Stimulated activated CD4-positive, alpha-beta T cell treated with anti-CD3 and anti-CD28 coated beads, Interleukin-4, amount 100 ng/mL, for 1 hour (primary cell): ENCODE data around the gene TCF4.

Experiments used
- DNase-seq: peaks from one replicate; pipeline ENCODE4 v3.0.0-alpha.2; 2020

The TCF4 gene

DNA sequence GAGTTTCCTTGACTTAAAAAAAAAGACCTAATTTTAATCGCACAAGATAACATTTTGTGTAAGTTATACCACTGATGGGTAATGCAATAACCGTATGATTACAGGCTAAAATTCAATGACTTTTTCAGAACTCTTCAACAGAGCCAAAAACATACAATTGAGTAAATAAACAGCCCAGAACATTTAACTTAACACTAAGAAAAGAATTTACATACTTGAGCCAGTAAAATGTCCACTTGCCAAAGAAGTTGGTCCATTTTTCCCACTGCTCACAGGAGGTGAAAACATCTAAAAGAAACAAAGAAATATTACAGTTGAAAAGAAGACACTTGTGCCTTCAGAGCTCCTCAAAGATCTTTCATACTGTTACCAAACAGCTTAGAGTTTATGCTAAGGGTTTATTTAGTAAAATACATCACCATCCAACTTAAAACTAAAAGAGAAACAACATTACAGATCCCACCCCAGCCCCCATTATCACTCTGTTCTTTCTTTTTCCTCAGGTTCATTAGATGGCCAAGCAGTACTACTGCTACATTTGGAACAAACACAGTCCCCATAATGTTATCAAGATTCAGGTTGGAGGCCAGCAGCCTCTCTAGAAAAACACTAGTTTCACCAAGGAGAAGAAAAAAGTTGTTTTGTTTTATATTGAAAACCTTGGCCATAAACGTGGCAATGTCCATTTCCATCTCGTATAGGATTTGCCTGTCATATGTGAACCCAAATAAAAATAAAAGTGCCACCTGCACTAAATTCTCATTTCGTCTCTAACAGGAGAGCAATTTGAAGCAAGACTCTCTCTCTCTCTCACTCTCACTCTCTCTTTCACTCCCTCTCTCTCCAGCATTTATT lies 2.7 kb downstream of the TCF4 start:
- DNase-seq: no peak

DNA sequence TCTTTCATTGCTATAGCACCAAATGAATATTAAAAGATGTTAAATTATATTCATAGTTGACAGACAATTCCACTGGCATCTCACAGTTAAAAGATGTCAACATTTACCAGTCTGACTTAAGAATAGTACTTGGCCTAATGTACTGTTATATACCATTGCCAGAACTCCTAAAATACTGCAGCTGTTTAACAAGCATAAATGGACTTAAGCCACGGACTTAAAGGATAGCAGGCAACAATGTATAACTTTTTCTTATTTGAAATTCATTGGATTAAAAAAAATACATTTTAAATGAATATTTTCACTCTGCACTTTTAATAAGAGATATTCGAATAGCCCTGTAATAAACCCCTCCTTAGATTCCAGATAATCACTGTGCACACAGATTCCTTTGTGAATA lies 3.8 kb downstream of the TCF4 start:
- no peak for DNase-seq

DNA sequence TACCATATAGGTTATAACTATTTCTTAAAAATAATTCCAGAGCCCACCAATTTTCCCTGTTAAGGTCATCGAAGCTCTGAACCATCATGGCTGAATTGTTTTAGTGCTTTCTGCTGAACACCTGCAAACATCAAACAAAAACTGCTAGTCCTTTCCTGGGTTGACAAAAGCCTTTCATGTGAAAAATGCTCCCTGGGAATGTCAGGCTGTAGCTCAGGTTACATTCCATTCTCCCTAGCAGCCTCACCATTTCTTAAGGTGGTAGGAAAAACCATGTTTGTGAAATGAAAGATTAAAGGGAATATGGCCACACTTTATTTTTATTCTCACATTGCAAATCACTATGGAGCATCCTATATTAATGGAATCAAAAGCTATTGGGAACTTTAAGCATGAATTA lies 5.7 kb downstream of the TCF4 start:
- DNase-seq: no peak

DNA sequence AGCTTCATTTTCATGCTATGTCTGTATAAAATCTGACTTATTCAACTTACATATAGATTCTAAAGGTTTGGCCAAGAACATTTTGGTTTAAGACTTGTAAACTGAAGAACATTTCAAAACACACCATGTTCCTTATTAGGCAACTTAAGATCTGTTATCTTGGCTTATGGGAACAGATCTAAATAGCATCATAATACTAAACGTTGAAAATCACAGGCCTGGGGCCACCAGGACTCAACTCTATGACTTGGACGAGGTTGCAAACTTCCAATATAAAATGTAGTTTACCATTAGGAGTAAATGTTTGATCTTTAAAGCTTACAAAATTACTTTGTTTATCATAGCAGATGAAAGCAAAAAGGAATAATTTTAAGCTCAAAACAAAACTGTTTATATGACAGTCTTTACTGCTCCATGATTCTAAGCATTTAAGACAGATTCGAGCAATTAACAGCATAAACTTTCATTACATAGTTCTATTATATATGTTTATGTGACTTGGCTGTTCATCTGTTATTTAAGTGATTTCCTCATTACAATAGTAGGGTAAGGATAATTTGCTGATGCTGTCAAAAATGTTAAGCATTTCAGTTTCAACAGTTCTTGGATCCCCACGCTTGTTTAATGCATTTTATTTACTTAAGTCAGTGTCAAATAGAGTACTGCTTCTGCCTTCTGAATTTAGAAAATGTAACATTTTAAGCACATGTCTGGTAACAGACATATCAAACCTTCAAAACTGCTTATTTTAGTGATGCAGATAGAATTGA lies 8.3 kb downstream of the TCF4 start:
- no peak for DNase-seq

DNA sequence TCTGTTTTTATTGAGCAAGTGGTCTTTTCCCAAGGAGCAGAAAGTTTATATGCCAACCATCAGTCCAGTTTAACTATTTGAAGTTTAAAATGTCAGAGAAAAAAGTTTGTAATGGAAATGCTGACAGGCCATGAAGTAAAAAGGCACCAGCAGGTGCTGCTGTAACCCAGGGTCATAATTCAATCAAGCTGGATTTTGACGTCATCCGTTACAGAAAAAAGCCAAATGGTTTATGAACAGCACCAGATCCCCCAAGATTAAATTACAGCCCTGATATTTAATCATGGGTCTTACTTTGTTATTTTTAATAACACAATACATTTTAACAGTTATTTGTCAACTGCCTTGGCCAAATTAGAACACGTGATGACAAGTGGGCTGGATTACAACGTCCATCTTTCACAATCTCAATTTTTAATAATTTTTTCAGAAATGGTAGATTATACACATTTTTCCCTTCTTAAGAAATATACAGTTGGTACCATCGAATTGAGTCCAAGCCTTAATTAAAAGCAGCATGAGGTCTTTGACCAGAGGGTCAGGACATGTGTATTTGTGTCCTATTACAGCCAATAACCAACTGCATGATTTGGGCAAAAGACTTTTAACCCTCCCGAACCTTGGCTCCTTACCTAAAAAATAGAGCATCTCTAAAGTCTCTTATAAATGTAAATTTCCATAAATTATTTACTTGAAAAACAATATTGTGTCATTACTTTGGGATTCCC lies 10.0 kb downstream of the TCF4 start:
- no peak for DNase-seq

DNA sequence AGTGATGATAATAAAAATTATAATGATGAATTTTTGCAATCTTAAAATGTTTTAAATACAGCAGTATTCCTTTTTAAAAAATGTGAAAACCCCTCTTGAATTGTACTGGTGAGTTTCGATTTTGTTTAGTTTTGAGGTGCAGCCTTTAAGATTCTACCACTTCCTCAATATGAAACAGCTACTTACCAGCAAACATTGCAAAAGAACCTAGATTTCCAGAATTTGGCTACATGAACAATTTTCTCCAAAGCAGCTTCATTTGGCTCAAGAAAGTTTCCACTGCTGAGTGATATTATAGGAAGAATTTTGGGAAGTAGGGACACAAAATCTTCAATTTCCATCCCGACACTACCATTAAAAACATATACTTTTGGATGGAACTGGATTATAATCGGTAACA lies 12.0 kb downstream of the TCF4 start:
- no peak for DNase-seq

DNA sequence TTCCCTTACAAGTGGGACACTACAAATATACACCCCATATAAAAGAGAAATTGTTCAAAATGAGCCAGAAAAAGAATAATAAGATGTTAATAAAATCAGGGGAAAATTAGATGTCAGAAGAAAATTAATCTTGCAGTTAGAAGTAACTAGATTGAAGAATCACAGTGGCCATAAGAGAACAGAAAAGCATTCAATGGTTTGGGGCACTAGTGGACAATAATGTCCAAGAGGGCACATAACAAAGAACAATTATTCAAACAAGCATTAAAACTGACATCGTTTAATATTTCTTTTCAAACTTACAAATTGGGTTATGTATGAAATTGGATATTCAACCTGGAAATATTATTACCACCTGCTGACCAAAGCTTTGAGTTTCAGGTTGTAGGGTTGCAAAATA lies 12.9 kb downstream of the TCF4 start:
- DNase-seq: no peak

DNA sequence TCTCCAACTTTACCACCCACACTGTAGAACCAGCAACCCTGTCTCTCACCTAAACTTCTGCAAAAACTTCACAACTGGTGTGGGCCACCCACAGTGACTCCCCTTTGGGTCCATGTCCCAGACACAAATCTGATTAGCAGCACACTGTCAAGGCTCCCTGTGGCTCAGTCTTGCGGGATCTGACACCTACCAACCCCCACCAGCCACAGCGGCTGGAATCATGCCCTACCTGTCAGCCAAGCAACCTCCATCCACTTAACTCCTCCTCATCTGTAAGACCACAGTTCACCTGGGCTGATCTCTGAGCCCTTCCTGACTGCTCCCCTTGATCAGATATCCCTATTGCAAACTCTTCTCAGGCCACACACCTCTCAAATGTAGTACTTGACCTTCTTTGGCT lies 14.6 kb downstream of the TCF4 start:
- no peak for DNase-seq

DNA sequence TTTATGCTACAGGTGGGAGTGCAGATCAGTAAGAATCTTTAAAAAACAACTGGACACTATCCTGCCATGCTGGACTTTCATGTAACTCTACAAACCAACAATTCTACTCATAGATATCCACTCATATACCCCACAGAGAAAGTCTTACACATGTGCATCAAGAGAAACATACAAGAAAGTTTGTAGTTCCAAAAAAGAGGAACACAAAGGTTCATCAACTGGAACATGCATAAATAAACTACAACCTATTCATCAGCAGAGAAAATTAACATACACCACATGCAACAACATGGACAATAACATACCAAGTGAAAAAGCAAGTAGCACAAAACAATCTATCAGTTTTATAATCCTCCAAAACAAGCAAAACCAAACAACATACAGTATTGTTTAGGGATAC lies 17.0 kb downstream of the TCF4 start:
- no peak for DNase-seq

DNA sequence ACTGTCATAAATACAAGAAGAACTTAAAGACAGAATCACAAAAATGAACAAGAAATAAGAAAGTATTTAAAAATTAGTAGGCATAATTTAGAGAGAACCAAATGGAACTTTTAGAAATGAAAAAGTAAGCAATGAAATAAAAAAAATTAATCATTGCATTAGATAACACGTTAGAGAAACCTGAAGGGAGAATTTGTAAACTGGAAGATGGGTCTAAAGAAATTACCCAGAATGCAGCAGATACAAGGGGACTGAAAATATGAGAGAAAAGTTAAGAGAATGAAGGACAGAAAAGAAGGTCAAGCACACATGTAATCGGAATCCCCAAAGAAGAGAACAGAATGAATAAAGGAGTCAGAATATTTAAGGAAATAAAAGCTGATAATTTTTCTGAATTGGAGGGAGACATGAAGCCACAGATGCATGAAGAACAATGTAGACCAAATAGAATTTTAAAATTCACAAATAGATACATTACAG lies 21.5 kb downstream of the TCF4 start:
- no peak for DNase-seq

DNA sequence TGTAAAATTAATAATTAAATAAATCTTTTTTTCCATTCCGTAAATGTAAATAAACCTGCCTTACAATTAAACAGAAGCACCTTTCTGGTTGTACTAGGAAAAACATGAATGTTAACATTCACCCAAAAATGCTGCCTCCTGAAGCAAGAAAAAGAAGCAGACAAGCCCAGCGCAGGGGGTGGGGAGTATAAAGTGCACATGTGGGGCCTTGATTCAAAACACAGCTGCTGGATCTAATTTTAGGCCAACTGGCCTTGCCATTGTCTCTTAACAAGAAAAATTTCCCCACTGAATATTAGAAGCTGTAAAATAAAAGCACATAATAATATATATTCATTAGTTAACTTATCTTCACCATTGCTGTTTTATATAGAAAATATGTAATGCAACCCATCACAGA lies 28.3 kb downstream of the TCF4 start:
- no peak for DNase-seq

DNA sequence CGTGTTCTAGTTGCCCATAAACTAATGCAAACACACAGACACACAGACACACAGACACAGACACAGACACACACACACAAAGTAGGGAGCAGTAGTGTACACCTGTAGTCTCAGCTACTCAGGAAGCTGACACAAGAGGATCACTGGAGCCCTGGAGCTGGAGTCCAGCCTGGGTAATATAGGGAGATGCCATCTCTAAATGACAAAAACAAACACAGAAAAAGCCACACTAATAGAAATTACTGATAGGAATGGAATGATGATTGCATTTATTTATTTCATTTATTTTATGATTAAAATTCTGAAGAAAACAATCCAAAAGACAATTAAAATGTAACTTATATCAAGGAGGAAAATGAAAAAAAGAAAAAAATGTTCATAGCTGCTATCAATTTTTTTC lies 30.8 kb downstream of the TCF4 start:
- no peak for DNase-seq

DNA sequence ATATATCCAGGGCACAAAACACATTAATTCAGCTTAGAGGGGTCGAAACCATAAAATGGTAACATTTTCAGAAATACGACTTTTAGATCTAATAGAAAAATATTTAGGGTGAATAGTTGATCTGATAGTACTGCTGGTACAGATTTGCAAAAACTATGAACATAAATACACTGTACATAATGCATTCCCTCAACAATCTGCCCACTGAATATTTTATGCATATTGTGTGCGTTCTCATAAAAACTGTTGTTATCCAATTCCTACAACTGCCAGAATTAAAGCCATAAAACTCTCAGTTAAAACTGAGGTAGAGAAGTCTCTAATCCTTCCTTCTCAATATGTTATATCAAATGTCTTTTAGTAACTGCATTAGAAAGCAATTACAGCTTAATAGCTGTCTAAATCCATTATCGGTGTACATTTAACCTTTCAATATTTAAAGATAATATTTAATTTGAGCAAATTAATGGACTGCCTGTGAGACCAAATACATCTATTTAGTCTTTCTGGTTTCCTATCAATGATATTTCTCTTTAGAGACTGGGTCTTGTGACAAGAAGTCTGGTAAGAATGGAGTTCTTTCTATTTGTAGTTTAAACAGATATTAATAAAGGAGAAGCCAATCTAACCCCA lies 32.5 kb downstream of the TCF4 start:
- no peak for DNase-seq

DNA sequence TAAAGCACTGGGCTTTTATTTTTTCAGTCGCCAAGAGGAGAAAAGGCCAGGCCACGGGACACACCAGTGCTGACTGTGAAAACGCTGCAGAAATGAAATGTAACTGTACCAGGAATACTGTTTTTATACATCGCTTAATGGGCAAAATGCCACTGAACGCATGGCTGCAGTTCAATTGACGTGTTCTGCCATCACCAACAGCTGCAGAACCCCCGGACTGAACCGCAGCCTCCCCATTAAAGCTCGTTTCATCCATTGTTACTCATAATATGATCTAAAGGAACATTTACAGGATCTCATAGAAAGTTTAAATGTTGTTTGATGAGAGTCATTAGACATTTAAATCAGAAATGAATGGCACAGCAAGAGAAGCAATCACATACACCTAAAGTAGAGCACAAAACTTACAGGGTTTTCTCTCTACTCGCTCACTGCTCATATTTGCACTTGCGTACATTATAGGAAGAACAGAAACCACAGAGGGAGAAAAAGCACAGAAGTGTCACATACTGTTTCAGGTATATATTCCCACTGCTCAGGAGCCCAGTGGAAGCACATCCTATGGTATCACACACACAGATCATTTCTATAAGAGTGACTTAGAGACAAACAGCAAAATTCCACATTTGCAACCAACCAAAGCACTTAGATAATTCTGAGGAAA lies 35.3 kb downstream of the TCF4 start:
- no peak for DNase-seq

DNA sequence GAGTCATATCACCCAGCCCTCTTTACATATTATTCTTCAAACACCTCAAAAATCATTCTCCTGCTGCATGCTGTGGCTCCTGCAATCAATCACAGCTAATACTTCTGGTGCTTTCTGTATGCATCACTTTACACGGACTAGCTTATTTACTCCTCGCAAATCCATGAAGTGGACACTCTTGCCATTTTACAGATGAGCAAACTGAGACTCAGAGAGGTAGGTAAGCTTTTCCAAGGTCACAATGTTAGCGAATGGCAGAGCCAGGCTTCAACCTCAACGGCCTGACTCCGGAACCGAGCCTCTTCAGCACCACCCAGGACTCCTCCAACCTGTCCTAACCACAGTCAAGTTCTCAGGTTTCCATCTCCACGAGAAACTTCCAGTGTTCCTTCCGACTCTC lies 36.8 kb downstream of the TCF4 start:
- no peak for DNase-seq

DNA sequence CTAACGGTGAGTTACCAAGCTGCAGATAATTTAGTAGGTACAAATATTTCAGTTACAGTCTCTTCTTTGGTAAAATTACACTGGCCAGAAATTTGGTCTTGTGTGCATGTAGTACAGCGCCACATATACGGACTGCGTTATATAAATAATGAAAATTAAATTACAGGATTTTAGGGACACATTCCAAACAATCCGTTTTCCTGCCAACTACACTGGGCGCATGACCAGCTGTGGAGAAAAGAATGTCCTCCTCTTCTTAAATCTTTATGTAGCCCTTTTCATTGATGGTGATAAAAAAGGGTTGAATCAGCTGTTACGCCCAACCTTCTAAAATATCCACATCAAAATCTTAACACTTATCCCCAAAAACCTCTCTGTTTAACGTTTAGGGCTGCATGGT lies 37.5 kb downstream of the TCF4 start:
- no peak for DNase-seq

DNA sequence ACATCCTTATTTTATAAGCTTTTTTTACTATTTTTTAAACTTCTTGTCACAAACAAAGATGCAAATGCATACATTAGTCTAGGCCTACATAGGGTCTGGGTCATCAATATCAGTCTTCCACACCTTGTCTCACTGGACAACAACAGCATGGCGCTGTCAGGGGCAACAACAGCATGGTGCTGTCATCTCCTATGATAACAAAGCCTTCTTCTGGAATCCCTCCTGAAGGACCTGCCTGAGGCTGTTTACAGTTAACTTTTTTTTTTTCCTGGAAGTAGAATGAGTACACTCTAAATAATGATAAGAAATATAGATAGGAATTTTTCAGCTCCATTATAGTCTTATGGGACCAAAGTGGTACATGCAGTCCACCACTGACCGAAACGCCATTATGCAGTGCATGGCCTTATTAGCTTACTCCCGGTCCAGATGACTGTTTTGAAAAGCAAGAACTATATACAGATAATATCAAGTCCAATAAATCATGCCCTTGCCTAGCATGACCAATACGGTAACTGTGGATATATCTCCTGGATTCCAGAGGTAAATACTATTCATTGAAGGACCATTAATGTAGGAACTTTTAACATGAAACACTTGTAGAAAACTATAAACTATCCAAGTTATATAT lies 38.4 kb downstream of the TCF4 start:
- DNase-seq: no peak

DNA sequence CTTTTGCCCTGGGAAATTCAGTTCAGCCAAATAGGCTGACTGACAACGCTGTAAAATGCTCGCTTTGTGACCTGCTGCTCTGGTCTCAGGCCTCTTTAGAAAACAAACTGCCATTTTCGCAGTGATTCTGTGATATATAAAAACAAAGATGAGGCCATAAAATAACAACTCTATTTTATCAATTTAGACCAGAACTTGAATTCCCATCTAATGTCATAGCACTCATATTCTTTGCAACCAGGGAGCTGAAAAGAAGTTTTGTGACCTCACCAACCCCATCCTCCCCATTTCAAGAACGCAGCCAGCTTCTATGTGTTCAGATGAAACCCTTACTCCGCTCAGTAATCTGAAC lies 40.3 kb downstream of the TCF4 start:
- DNase-seq: no peak

DNA sequence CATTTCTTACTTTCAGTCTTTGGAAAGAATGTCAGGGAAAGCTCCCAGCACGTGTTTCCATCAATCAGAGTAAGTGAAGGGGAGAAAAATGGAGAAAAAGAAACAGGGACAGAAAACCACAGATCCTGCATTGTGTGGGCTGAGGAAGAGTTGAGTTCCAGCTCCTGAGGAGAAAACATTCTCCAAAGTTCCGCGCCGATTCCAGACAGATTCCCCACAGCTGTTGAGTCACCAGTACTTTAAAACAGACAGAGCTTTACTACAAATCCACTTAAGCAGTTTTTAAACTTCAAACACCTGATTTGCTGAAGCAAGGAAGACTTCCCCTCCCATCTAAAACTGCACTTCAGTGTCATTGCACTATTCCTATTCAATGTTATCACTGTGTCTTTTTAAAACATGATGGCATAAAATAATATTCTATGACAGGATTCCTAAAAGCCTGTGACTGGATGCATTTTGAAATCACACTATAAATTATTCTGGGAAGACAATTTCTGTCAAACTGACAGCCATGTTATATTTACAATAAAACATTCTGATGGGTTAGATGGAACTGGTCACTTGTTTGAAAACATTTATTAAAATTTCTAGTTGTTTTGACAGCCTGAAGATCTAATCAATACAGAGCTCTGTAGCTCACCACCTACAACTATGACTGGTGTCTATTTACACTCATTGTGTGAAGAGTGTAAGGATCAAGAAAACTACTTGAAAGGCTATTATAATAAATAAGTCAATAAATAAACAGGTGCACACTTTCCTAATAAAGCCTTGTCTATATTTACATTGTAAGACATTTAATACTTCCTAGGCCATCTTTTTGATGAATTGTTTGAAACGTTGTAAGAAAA lies 40.9 kb downstream of the TCF4 start:
- no peak for DNase-seq

DNA sequence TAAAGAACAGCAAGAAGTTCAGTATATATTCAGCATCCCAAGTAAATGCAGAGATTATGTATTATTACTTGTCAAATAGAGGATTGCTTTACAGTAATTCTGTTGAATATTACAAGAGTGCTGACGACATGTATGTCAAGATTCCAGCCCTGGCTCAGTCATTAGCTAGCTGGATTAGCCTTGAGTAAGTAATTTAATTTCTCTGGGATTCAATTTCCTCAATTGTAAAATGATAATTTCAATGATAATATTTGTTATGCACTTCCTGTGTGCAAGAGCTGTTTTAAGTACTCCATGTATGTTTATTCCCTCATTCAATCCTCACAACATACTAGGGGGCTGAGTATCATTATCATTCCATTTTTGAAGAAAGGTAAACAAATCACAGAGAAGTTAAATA lies 44.0 kb downstream of the TCF4 start:
- no peak for DNase-seq

DNA sequence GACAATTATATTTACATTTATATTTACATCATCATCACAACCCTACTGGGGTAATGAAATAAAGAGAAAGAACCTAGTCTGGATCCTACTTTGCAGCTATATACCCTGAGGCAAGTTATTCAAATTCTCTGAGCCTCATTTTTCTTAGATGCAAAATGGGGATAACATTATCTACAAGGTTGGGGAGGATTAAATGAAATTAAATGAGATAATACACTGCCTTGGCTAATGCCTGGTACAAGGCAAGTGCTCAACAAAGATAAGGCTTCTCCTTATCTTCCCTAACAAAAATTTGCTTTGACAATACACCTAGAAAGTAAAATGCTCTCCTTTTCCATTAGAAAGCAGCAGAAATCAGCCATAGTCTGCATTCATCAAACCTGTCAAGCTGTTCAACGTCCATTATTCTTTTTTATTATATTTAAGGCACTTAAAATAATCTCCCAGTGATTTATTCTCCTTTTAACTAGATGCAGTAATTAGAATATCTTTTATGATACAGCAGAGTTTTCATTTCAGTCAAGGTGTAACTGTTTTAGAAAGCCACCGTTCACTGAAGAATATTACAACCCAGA lies 44.8 kb downstream of the TCF4 start:
- DNase-seq: no peak
